ENCODE measurements around the gene ATP8B4. TPM values are rescaled to one million over a fixed set of nuclear protein-coding genes. Genes with fewer than 3 reads are reported as not detected.

ATP8B4 gene
- total and polyA plus RNA-seq, 3 donors from 2014 or later, result 2.4 to 6.1 (median 2.5) TPM

DNA sequence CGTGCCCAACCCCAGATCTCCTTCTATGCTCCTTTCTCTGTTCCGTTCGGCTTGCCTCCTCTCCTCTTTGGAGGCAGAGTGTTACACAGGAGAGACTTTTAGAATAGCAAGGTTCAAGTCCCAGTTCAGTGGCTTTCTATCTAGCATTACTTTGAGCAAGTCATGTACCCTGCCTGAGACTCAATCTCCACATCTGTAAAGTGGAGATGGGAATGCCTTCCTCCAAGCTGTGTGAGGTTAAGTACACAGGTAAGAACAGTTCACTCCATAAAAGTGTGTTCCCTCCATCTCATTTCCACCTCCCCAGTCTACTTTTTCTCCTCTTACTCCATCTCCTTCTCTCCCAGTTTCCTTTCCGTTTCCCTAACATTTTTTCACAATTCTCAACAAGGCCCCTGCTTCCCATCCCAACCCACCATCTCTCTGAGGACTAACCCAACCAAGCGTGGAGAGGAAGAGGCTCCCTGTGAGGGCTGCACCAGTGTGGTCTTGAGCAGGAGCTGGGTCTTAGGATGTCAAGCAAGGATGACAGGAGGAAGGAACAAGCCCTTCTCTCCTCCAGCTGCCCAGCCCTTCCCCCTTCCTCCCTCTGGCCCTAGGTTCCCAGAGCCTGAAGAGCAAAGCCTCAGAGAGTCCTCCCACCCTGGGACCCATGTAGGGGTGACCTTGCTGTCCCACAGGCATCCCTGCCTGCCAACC, 6.4 kb downstream of the ATP8B4 start:
- WGBS, 2 donors, result 83 to 95% methylated on average over 5 of the region's 5 CpGs
- H3K4me3 ChIP-seq, result no peak overlapping the region

DNA sequence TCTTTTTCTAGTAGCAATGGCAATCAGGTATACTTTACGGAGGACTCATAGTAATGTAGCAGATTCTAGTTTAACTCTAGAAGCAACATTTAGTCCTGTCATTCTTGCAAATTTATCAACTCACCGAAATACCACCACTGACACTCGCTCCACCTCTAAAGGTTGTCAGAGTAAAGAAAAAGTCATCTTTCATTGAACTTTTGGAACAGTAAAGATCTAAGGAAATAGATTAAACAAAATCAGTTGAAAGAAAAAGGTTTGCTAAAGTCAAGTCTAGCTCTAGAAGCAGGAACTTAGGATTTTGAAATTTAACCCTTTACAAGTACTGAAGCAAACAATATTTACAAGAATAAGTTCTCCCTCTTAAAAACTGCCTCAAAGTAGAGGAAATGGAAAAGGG, 8.7 kb downstream of the ATP8B4 start:
- WGBS, 2 donors, result 82 to 85% methylated on average over 3 of the region's 3 CpGs
- Histone ChIP-seq H3K4me1 (peaks cover 7% of the 10 kb centered on the region), H3K36me3 (ENCODE audit: low read depth, missing control alignments) (no peaks in the 10 kb centered on the region), H3K27me3 (no peaks in the 10 kb centered on the region), H3K9me3 (no peaks in the 10 kb centered on the region), H3K4me3 (no peak overlapping the region), H3K27ac (no peak overlapping the region)
- no peak for DNase-seq
- no peak for TF ChIP-seq POLR2A (IDR thresholded peaks at IDR 0.05)
- TF ChIP-seq, protein P1, sequence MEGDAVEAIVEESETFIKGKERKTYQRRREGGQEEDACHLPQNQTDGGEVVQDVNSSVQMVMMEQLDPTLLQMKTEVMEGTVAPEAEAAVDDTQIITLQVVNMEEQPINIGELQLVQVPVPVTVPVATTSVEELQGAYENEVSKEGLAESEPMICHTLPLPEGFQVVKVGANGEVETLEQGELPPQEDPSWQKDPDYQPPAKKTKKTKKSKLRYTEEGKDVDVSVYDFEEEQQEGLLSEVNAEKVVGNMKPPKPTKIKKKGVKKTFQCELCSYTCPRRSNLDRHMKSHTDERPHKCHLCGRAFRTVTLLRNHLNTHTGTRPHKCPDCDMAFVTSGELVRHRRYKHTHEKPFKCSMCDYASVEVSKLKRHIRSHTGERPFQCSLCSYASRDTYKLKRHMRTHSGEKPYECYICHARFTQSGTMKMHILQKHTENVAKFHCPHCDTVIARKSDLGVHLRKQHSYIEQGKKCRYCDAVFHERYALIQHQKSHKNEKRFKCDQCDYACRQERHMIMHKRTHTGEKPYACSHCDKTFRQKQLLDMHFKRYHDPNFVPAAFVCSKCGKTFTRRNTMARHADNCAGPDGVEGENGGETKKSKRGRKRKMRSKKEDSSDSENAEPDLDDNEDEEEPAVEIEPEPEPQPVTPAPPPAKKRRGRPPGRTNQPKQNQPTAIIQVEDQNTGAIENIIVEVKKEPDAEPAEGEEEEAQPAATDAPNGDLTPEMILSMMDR (IDR thresholded peaks at IDR 0.05), result no peak
- intact Hi-C loops (cut with DNase I; ENCODE audit: low total_unique reads), result no loop called here

More for the DNA sequence above, 6.4 kb downstream of the ATP8B4 start:
- TF ChIP-seq POLR2A (IDR thresholded peaks at IDR 0.05), result no peak
- TF ChIP-seq, protein P1 (IDR thresholded peaks at IDR 0.05), result no peak
- intact Hi-C loops (cut with DNase I; ENCODE audit: low total_unique reads), result no loop called here
- Histone ChIP-seq H3K36me3 (ENCODE audit: low read depth, missing control alignments) (no peaks in the 10 kb centered on the region), H3K4me1 (peaks cover 7% of the 10 kb centered on the region), H3K27ac (no peak overlapping the region), H3K9me3 (no peaks in the 10 kb centered on the region), H3K27me3 (no peaks in the 10 kb centered on the region)
- DNase-seq, result no peak

DNA sequence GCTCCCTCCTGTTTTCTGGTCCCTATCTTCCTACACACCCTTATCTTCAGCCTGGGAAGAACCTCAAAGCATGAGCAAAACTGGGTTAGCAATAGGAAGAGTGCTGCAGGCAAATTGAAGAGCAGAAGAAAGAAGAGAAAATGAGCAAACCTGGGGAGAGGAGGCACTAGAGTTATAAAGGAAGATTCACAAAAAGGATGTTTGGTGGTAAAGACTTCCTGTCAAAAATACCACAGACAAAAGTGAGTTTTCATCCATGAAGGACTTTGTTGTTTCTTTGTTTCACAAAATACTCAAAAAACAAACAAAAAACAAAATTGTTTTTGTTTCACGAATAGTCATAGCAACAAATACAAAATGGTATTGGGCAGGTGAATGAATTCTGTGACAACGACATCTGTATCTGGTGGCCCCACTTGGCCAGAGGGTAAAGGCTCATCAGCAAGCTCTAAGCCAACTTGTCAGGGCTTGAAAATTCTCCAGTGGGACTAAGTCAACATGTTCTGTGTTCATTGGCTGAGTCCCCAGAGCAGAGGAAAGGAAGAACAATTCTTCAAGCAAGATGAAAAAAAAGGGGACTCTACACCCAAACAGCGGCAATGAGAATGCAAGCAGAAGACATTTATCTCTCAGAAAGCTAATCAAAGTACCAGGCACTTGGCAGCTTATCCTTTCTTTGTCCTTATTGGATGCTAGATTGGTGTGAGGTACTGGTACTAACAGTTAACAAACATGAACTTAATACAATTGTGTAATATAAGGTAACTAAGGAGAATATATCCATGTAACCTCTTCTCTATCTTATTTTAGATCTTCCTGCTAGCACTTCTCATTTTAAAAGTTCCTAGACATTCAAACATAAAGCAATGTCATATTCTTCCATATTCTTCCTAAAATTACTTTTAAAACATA, 9.7 kb downstream of the ATP8B4 start:
- TF ChIP-seq, protein P1 (IDR thresholded peaks at IDR 0.05), result no peak
- no peak for TF ChIP-seq POLR2A (IDR thresholded peaks at IDR 0.05)
- Histone ChIP-seq H3K9me3 (no peaks in the 10 kb centered on the region), H3K4me1 (peaks cover 7% of the 10 kb centered on the region), H3K36me3 (ENCODE audit: low read depth, missing control alignments) (no peaks in the 10 kb centered on the region), H3K27me3 (no peaks in the 10 kb centered on the region), H3K4me3 (no peak overlapping the region), H3K27ac (no peak overlapping the region)
- intact Hi-C loops (cut with DNase I; ENCODE audit: low total_unique reads), result no loop called here
- WGBS, 2 donors, result 38 to 45% methylated on average over 3 of the region's 3 CpGs
- peak; percentile 29 for DNase-seq

DNA sequence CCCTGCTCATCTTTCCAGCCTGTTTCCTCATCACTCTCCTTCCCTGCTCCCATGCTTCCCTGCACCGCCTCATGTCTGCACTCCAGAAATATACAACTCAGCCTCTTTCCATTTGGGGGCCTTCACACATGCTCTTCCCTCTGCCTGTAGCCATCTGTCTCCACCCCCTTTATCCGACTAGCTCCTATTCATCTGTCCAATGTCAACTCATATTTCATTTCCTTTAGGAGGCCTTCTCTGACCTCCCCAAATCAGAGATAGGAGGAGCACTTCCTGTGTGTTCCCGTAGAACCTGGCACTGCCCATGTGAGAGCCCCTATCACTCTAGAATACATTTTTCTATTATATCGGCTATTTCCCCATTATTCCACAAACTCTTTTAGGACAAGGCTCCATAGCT, 10.6 kb downstream of the ATP8B4 start:
- no peaks in the 10 kb centered on the region for H3K9me3 ChIP-seq
- no peaks in the 10 kb centered on the region for H3K27me3 ChIP-seq
- no peak overlapping the region for H3K27ac ChIP-seq
- H3K4me1 ChIP-seq, result peaks cover 7% of the 10 kb centered on the region
- no peak for DNase-seq
- 84 to 89% methylated on average over 4 of the region's 4 CpGs for whole genome bisulfite sequencing, 2 donors
- H3K4me3 ChIP-seq, result no peak overlapping the region
- no peak for TF ChIP-seq POLR2A (IDR thresholded peaks at IDR 0.05)
- TF ChIP-seq, protein P1 (IDR thresholded peaks at IDR 0.05), result no peak
- intact Hi-C loops (cut with DNase I; ENCODE audit: low total_unique reads), result no loop called here
- no peaks in the 10 kb centered on the region for H3K36me3 ChIP-seq (ENCODE audit: low read depth, missing control alignments)

All from testis (tissue), 3 donors.